Activated CD8-positive, alpha-beta memory T cell treated with anti-CD3 and anti-CD28 coated beads, Interleukin-2, amount 50 U/mL, for 48 hours (primary cell): ENCODE measurements around the gene TEX9.

Source experiments
- DNase-seq: peaks from one replicate; pipeline ENCODE4 v3.0.0-alpha.2; 2020

TEX9 gene

DNA sequence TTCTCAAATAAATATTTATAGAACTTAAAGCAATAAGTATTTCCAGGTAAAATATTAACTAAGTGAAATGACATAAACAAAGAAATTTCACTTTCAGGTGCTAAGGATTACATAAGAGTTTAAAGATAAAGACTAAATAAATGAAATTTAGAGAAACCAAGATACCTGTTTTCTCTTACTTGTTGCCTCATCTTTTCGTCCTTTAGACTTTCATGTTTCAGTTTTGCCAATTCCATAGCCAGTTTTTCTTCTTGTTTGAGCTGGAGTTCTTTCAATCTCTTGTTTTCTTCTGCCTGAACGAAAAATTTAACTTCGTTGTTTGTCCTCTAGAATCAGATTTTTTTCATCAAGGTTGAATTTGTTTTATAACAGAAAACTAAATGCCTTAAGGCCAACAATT lies 91.0 kb downstream of the TEX9 start:
- no peak for DNase-seq

DNA sequence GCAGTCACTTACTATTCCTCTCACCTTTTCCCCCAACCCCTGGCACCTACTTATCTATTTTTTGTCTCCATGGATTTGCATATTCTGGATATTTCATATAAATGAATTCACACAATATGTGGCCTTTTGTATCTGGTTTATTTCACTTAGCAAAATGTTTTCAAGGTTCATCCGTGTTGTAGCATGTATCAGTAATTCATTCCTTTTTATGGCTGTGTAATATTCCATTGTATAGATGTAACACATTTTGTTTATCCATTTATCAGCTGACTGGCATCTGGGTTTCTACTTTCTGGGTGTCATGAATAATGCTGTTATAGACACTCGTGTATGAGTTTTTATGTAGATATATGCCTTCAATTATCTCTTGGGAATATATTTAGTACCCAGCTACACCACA lies 93.9 kb downstream of the TEX9 start:
- no peak for DNase-seq

DNA sequence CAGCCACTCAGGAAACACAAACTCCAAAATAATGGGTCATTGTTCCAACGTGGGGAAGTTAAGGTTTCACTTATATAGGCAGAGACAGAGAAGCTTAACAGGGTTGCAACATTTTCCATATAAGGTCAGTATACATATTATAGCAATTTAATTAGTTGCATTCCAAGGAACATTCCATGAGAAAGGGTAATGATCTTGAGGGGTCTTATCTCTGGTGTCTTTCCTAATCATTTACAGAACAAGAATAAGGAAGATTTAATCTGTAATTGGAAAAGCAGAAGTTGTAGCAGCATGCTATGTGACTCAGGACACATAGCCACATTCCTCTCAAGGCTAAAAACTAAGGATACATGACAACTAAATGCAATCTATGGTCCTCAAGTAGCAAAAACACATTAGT lies 94.8 kb downstream of the TEX9 start:
- no peak for DNase-seq

DNA sequence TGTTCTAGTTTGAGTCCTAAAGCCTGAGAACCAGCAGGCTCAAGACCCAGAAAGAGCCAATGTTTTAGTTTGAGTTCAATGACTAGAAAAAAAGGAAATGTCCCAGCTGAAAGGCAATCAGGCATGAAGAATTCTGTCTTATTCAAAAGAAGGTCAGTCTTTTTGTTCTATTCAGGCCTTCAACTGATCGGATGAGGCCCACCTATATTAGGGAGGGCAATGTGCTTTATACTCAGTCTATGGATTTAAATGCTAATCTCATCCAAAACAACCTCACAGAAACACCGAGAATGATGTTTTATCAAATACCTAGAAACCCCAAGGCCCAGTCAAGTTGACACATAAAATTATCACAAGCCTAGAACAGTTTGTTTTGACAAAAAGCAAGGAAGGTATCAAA lies 95.7 kb downstream of the TEX9 start:
- DNase-seq, result no peak

DNA sequence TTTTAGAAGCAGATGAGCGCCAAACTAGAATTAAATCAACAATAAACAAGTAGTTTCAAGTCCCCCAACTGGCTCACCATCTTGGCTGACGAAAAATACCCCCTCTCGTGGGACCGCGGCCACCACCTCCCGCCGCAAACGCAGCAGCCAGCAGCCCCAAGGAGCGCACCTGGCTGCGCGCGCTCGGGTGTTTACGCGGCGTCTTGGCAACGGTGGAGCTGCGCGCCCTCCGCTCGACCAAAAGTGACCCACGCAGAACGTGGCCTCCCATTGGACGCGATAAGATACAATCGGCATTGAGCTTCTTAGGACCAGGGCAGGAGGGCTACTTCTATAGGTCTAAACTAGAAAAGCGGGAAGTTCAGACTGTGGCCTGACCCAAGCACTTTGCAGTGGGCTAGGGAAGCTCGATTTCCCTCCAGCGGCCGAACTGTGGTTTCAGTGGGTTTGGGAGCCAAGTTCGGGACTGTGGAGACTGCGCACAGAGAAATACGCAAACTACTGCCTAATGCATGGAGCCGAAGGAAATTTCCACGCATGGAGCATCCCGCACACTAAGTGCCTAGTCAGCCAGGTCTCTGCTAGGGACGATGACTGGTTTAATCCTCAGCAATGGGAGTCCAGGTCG lies 99.8 kb downstream of the TEX9 start, which contains the start of gene MNS1:
TSS of gene MNS1 (minus strand) at position 245 of the 628 bp plus-strand sequence. CDS start at position 80, 165 bp downstream.
- DNase-seq, result peak; percentile 83

DNA sequence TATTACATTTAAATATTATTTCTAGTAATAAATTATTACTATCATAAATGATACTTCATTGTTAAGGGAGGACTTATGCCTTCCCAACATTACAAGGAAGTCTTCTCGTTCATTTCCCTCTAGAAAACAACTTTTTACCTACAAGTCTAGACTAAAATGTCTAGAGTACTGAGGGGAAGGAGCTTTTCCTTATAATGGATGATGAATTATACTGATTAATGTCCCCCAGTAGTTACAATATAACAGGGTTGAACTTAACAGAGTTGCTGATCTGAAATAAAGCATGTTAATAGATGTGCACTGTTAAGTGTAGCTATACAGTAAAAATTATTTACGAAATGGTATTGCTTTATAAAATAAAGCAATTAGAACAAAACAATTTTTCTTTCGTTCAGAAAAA lies 102.4 kb downstream of the TEX9 start:
- no peak for DNase-seq

- no peak for DNase-seq
These were observed 103.2 kb downstream of the TEX9 start for GRCh38 chr15:56468401-56468800.

GRCh38 chr15:56469483-56469882 lies 104.3 kb downstream of the TEX9 start:
- DNase-seq, result no peak

GRCh38 chr15:56471440-56472069 lies 106.3 kb downstream of the TEX9 start:
- no peak for DNase-seq

GRCh38 chr15:56472278-56472677 lies 107.1 kb downstream of the TEX9 start:
- no peak for DNase-seq

DNA sequence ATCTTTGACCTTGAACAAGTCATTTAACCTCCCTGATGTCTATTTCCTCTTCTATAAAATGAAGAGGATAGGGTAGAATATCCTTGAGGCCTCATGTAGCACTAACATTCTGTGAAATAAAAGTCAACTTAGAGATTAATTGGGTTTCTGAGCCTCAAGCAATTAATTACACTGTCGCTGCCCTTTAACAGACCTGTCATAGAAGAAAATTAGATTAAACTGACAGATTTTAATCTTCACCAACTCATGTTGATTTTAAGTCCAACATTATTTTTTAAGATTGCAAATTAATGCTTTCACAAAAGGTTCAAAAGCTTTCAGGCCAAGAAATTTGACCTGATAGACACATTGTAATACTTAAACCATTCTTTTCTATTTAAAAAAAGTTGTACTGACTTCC lies 107.8 kb downstream of the TEX9 start:
- DNase-seq, result no peak

DNA sequence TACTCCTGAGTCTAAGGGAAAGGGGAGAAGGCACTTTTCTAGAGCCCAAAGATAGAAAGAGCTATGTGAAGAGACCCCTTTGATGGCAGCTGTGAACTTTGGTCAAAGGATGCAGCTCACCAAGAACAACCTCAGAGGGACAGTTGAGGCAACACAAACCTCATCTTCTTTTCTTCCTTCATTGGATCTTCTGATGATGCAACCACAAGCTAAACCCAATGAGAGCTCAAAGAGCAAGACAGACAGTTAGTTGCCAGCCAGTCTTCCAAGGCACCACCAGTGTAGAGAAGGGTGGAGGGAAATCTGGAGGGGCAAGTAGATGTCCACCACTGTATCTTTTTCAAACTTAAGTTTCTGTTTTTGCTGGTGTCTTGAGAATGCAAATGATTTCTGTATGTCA lies 110.1 kb downstream of the TEX9 start:
- no peak for DNase-seq
